HepG2 (cell line): ENCODE results near the gene ANKRD44. TPM values are rescaled to one million over a fixed set of nuclear protein-coding genes. Genes with fewer than 3 reads are reported as not detected.

Experiments used
- ATAC-seq: fragments of 200-7000 bp; cut with Tn5 transposase; 3 replicates; pipeline ENCODE4 v1.9.1; 2020; ENCODE audit warnings: mild to moderate bottlenecking, moderate library complexity
- BruUV-seq: library from RNA; stranded (reverse); fragments of 400-500 nt; replicated peaks from 2 replicates; lab custom pipeline; 2021; lab: Mats Ljungman, UMichigan
- CTCF ChIA-PET: fragments of 300-600 bp; formaldehyde crosslinking; extraction: SDS; loops from one replicate; lab custom pipeline; 2021; ENCODE audit warnings: low total read pairs, inconsistent platforms, low intra/inter-chr PET ratio; lab: Yijun Ruan, JAX
- POLR2A ChIA-PET: fragments of 350-600 bp; sonication (Branson Sonifier 250); formaldehyde crosslinking; loops from one replicate; lab custom pipeline; 2020; ENCODE audit warnings: antibody characterized with exemption, inconsistent platforms; lab: Yijun Ruan, JAX
- DNase-seq: peaks from one replicate; pipeline ENCODE4 v3.0.0-alpha.2; 2015; ENCODE audit warnings: low spot score
- FAIRE-seq: peaks from 3 replicates; lab custom pipeline; 2011; peaks lifted over from hg19 to GRCh38; lab: Jason Lieb, UNC
- H2AFZ ChIP-seq: one replicate; pipeline ENCODE4 v1.6.1; 2011; ENCODE audit warnings: low read length, inconsistent platforms
- H3K27ac ChIP-seq: fragments of 300-600 bp; 3 replicates; pipeline ENCODE4 v1.8.0; 2011; ENCODE audit warnings: mixed run types, mild to moderate bottlenecking, mixed read lengths, low read length, inconsistent platforms; ENCODE audit not compliant: insufficient read depth; ENCODE audit errors: extremely low read length
- H3K27me3 ChIP-seq, 2 experiments: fragments of 200-600 bp in 1 of 2; 2 replicates in 1 of 2; 3 replicates in 1 of 2; pipeline versions ENCODE4 v1.6.0 to v1.8.0; 2011; ENCODE audit warnings: low read length in 2 of 2, mild to moderate bottlenecking in 2 of 2, moderate library complexity in 2 of 2, inconsistent platforms in 1 of 2; ENCODE audit not compliant: insufficient read depth in 2 of 2, control insufficient read depth in 1 of 2
- H3K36me3 ChIP-seq, 2 experiments: fragments of 200-600 bp in 1 of 2; replicated peaks in 1 of 2; 2 replicates in 1 of 2; 3 replicates in 1 of 2; pipeline versions ENCODE4 v1.5.1 to v1.8.0; 2011; ENCODE audit warnings: low read length in 2 of 2, inconsistent platforms in 1 of 2; ENCODE audit not compliant: insufficient read depth in 2 of 2, control insufficient read depth in 1 of 2
- H3K4me1 ChIP-seq: 2 replicates; pipeline ENCODE4 v1.5.1; 2012; ENCODE audit warnings: low read length, inconsistent platforms; ENCODE audit not compliant: insufficient read depth
- H3K4me2 ChIP-seq: 2 replicates; pipeline ENCODE4 v1.6.0; 2011; ENCODE audit warnings: low read depth, low read length, inconsistent platforms
- H3K4me3 ChIP-seq, 3 experiments: fragments of 200-600 bp in 1 of 3; sonication (generic), shearing (Covaris generic) in 1 of 3; replicated peaks in 1 of 3; 2 replicates each; pipeline ENCODE4 v1.5.1; 2011 to 2016; ENCODE audit warnings: low read length in 3 of 3, inconsistent platforms in 2 of 3, low read depth in 2 of 3, mild to moderate bottlenecking in 2 of 3, control low read depth in 1 of 3, mixed read lengths in 1 of 3; ENCODE audit not compliant: insufficient read depth in 1 of 3
- H3K79me2 ChIP-seq: one replicate; pipeline ENCODE4 v1.6.1; 2011; ENCODE audit warnings: low read length, inconsistent platforms; ENCODE audit not compliant: insufficient read depth
- H3K9ac ChIP-seq: 2 replicates; pipeline ENCODE4 v1.6.0; 2011; ENCODE audit warnings: mild to moderate bottlenecking, low read depth, low read length, inconsistent platforms; ENCODE audit not compliant: insufficient read depth
- H3K9me3 ChIP-seq: 2 replicates; pipeline ENCODE4 v1.5.1; 2012; ENCODE audit warnings: mild to moderate bottlenecking, low read length
- H4K20me1 ChIP-seq: 2 replicates; pipeline ENCODE4 v1.6.0; 2011; ENCODE audit warnings: inconsistent platforms, mild to moderate bottlenecking, low read length, moderate library complexity; ENCODE audit not compliant: insufficient read depth
- CAMTA2 ChIP-seq: sonication (generic); formaldehyde crosslinking; IDR thresholded peaks from 2 replicates; pipeline ENCODE4 v1.4.0; 2020; ENCODE audit warnings: mild to moderate bottlenecking, missing genetic modification reagents, borderline replicate concordance
- FOXC1 ChIP-seq: sonication (generic); formaldehyde crosslinking; IDR thresholded peaks from 2 replicates; pipeline ENCODE4 v1.8.0; 2022; ENCODE audit warnings: mild to moderate bottlenecking, missing genetic modification reagents, borderline replicate concordance
- GATAD2A ChIP-seq: IDR thresholded peaks from 2 replicates; pipeline ENCODE4 v1.6.1; 2016
- GTF3A ChIP-seq: sonication (generic); formaldehyde crosslinking; conservative IDR thresholded peaks from 2 replicates; pipeline ENCODE4 v1.4.0; 2020; ENCODE audit warnings: mild to moderate bottlenecking, missing genetic modification reagents
- MTA1 ChIP-seq: sonication (generic); formaldehyde crosslinking; IDR thresholded peaks from 2 replicates; pipeline ENCODE4 v1.4.0; 2020; ENCODE audit warnings: missing genetic modification reagents, mild to moderate bottlenecking, borderline replicate concordance
- RBFOX2 ChIP-seq: fragments of 200-400 bp; formaldehyde crosslinking; IDR thresholded peaks from 2 replicates; pipeline ENCODE4 v1.6.1; 2017; ENCODE audit warnings: low read depth, mild to moderate bottlenecking, low read length
- RBM22 ChIP-seq: fragments of 200-400 bp; formaldehyde crosslinking; optimal IDR thresholded peaks from 2 replicates; pipeline ENCODE3; 2017; ENCODE audit warnings: mild to moderate bottlenecking, low read length, moderate library complexity
- ZC3H13 ChIP-seq: sonication (generic); formaldehyde crosslinking; IDR thresholded peaks from 2 replicates; pipeline ENCODE4 v1.8.1; 2023; ENCODE audit warnings: mild to moderate bottlenecking, missing genetic modification reagents, moderate library complexity
- ZNF143 ChIP-seq: sonication (generic); formaldehyde crosslinking; IDR thresholded peaks from 2 replicates; pipeline ENCODE4 v1.4.0; 2020; ENCODE audit warnings: missing genetic modification reagents
- WGBS: methylation state at CpG from one replicate; pipeline ENCODE4 v1.1.6; 2017; ENCODE audit warnings: low lambda C conversion rate; 5-methylcytosine and 5-hydroxymethylcytosine counted together
- in situ Hi-C: cut with HindIII; loops from 2 replicates; pipeline ENCODE4 v1.10.0; 2017; ENCODE audit warnings: low pct_unique_long_range_greater_than_20kb; ENCODE audit not compliant: extremely low pct_ligation_motif_present
- intact Hi-C: fragments of 100-400 bp; cut with micrococcal nuclease; formaldehyde crosslinking; loops from one replicate; pipeline ENCODE4 v1.10.0; 2022; ENCODE audit not compliant: unreplicated experiment
- polyA plus RNA-seq, 8 experiments: library from polyadenylated mRNA; depleted of rRNA in 3 of 8; stranded (reverse) in 7 of 8; unstranded in 1 of 8; fragments of >200 nt; fragmentation: Illumina TruSeq in 4 of 8; extraction: Trizol in 4 of 8; gene quantifications; 2 replicates each; pipeline versions ENCODE4 v1.2.1 to v1.2.3, GENCODE V29; 2011 to 2016; ENCODE audit warnings: low read depth in 4 of 8, missing spikeins in 1 of 8, mixed read lengths in 1 of 8; ENCODE audit not compliant: insufficient read depth in 1 of 8
- total RNA-seq, 5 experiments: library from RNA; depleted of rRNA; stranded (reverse); fragments of >200 nt; fragmentation: Illumina TruSeq; extraction: Trizol; gene quantifications; 2 replicates each; pipeline ENCODE4 v1.2.3, GENCODE V29; 2016; ENCODE audit warnings: low read depth in 1 of 5
- TF ChIP-seq, protein P1 (sequence below): sonication (generic); formaldehyde crosslinking; IDR thresholded peaks from 2 replicates; pipeline ENCODE4 v1.4.0; 2020; ENCODE audit warnings: mild to moderate bottlenecking, low read depth, missing genetic modification reagents
- TF ChIP-seq, protein P2 (sequence below): sonication (generic); formaldehyde crosslinking; IDR thresholded peaks from 2 replicates; pipeline ENCODE4 v1.5.0; 2020; ENCODE audit warnings: missing genetic modification reagents, mild to moderate bottlenecking, borderline replicate concordance
- TF ChIP-seq, protein P3 (sequence below): sonication (generic); formaldehyde crosslinking; IDR thresholded peaks from 2 replicates; pipeline ENCODE4 v1.9.0; 2022; ENCODE audit warnings: missing genetic modification reagents, mild to moderate bottlenecking, borderline replicate concordance

Gene ANKRD44
- total and polyA plus RNA-seq, 2 of the 13 experiments (the other 11 are each of a cell fraction or from before 2014, with no cell fraction given) = 0.04 to 0.11 TPM

DNA sequence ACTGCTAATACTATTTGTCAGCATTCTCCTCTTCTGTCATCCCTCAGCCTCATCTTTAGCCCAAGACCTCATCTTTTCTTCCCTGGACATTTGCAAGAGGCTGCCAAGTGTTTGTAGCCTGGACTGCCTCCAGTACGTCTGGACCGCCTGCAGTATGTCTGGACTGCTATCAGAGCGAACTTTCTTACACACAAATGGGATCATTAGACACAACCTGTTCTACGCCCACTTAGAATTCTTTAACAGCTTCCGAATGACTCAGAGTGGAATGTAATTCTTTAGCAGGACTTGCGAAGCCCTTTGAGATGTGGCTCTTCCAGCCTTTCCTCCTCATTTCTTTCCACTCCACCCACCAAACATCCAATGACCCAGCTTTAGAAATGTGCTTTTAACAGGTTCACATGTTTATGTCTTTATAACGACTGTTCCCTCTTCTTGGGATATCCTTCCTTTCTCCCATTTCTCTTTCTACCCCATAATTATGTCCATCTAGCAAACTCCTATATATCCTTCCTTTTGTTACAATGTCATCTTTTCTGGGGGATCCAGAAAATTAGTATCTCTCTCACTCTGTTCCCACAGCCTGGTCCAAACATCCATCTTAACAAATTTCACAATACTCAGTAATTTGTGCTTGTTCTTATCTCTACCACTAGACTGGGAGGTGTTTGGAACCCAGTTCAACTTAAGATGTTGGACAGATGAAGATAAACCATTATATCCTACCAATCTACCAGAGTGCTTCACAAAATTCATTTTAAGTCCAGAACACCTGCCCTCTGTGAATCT is 212.8 kb downstream of the ANKRD44 start (continued):
- TF ChIP-seq ZNF143 (CRISPR knock-in tag) = no peak
- TF ChIP-seq RBFOX2 = no peak
- TF ChIP-seq, protein P1, sequence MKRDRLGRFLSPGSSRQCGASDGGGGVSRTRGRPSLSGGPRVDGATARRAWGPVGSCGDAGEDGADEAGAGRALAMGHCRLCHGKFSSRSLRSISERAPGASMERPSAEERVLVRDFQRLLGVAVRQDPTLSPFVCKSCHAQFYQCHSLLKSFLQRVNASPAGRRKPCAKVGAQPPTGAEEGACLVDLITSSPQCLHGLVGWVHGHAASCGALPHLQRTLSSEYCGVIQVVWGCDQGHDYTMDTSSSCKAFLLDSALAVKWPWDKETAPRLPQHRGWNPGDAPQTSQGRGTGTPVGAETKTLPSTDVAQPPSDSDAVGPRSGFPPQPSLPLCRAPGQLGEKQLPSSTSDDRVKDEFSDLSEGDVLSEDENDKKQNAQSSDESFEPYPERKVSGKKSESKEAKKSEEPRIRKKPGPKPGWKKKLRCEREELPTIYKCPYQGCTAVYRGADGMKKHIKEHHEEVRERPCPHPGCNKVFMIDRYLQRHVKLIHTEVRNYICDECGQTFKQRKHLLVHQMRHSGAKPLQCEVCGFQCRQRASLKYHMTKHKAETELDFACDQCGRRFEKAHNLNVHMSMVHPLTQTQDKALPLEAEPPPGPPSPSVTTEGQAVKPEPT (CRISPR knock-in tag) = no peak
- no peak for TF ChIP-seq GTF3A (CRISPR knock-in tag)
- TF ChIP-seq, all 625 proteins: peak for 0

DNA sequence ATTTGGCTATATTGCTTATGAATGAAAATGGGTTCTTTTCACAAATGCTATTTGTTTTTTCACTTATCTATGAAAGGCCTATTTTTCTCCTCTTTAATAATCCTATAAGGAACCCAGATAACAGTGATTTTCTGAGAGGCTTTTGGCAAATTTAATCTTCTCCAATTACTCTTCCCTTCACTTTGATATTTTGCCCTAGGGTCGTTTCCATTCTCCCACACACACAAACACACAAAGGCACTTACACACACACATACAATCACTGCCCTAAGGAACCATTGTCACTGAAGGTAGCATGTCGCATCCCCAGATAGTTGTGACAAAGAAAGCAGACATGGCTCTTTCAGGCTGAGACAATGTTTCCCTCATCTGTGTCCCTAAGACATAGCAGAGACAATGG is 213.9 kb downstream of the ANKRD44 start:
- intact Hi-C loops (no loop called here), in situ Hi-C loops (no loop called here)
- DNase-seq (no peak), FAIRE-seq (no peak)
- H3K4me2 ChIP-seq = no peak overlapping the region
- POLR2A ChIA-PET = no interaction called here
- H3K9ac ChIP-seq = no peak overlapping the region
- no peaks in the 10 kb centered on the region for H3K9me3 ChIP-seq
- BruUV-seq = no TSS peak
- WGBS = 18% methylated on average over 2 of the region's 2 CpGs
- no peaks in the 10 kb centered on the region for H3K79me2 ChIP-seq
- H3K4me1 ChIP-seq = no peaks in the 10 kb centered on the region
- H4K20me1 ChIP-seq = no peaks in the 10 kb centered on the region
- no peak for TF ChIP-seq GATAD2A (CRISPR knock-in tag)
- TF ChIP-seq MTA1 (CRISPR knock-in tag) = no peak
- no peak for TF ChIP-seq CAMTA2 (CRISPR knock-in tag)
- TF ChIP-seq, protein P2, sequence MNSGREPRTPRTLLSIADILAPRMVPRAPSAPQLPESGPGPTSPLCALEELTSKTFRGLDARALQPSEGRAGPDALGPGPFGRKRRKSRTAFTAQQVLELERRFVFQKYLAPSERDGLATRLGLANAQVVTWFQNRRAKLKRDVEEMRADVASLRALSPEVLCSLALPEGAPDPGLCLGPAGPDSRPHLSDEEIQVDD (CRISPR knock-in tag) = no peak
- no peak for TF ChIP-seq RBM22
- TF ChIP-seq FOXC1 = no peak
- no peak for TF ChIP-seq ZC3H13 (CRISPR knock-in tag)
- TF ChIP-seq, protein P3, sequence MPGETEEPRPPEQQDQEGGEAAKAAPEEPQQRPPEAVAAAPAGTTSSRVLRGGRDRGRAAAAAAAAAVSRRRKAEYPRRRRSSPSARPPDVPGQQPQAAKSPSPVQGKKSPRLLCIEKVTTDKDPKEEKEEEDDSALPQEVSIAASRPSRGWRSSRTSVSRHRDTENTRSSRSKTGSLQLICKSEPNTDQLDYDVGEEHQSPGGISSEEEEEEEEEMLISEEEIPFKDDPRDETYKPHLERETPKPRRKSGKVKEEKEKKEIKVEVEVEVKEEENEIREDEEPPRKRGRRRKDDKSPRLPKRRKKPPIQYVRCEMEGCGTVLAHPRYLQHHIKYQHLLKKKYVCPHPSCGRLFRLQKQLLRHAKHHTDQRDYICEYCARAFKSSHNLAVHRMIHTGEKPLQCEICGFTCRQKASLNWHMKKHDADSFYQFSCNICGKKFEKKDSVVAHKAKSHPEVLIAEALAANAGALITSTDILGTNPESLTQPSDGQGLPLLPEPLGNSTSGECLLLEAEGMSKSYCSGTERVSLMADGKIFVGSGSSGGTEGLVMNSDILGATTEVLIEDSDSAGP (CRISPR knock-in tag) = no peak
- TF ChIP-seq, all 625 proteins: peak for 0
- H2AFZ ChIP-seq = no peak overlapping the region
- no peak overlapping the region for H3K4me3 ChIP-seq
- no peak overlapping the region for H3K27ac ChIP-seq
- CTCF ChIA-PET = no interaction called here
- H3K27me3 ChIP-seq = peaks cover 0 to 6% of the 10 kb centered on the region in 2 experiments; a peak in 1 of 5 replicates
- ATAC-seq = no peak
- no peaks in the 10 kb centered on the region for H3K36me3 ChIP-seq
